ENCODE measurements around the gene CHST1.

DNA sequence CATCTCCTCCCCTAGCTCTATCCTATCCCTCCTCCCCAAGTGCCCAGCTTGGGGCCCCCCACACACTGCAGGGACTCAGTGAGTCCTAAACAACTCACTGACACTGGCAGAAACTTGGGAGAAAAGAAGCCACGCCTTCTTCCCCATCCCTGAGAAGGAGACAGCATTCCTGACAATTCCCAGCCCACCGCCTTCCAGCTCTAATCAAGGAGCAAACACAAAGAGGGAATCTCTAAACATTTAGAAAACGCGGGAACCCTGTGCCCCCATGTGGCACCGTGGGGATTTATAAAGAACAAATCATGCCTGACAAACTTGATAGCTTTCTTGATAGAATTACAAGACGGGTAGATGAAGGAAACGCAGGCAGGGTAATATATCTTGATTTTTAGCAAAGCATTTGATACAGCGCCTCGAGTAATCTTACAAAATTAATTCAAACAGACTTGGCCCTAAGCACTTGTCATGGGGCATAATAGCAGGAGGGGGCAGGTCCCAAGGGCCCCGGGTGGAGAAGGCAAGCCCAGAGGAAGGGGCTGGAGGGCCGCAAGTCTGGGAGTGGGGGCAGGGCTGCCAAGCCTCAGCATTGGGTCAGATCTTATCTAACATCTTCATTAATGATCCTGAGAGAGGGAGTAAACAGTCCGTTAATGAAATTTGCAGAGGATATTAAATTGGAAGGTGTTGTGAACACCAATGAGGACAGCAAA lies 4.5 kb downstream of the CHST1 start:
- TF ChIP-seq, protein P1, sequence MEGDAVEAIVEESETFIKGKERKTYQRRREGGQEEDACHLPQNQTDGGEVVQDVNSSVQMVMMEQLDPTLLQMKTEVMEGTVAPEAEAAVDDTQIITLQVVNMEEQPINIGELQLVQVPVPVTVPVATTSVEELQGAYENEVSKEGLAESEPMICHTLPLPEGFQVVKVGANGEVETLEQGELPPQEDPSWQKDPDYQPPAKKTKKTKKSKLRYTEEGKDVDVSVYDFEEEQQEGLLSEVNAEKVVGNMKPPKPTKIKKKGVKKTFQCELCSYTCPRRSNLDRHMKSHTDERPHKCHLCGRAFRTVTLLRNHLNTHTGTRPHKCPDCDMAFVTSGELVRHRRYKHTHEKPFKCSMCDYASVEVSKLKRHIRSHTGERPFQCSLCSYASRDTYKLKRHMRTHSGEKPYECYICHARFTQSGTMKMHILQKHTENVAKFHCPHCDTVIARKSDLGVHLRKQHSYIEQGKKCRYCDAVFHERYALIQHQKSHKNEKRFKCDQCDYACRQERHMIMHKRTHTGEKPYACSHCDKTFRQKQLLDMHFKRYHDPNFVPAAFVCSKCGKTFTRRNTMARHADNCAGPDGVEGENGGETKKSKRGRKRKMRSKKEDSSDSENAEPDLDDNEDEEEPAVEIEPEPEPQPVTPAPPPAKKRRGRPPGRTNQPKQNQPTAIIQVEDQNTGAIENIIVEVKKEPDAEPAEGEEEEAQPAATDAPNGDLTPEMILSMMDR (IDR thresholded peaks at IDR 0.05), result no peak
- TF ChIP-seq POLR2A (IDR thresholded peaks at IDR 0.05), result no peak

Measured in testis (tissue), 2 donors.